OCI-LY7 (cell line): ENCODE data around the gene NAPB.

ENCODE experiments used
- EZH2phosphoT487 ChIP-seq: fragments of 200-600 bp; sonication (generic); IDR thresholded peaks from 2 replicates; pipeline ENCODE4 v1.6.1; 2018; ENCODE audit warnings: low read depth, borderline replicate concordance, mild to moderate bottlenecking, mixed run types, antibody characterized with exemption, low read length, moderate library complexity, mixed read lengths
- TF ChIP-seq, protein P1 (sequence below): fragments of 200-600 bp; sonication (generic); conservative IDR thresholded peaks from 2 replicates; pipeline ENCODE4 v1.5.1; 2014; ENCODE audit warnings: mild to moderate bottlenecking, antibody characterized with exemption, low read length, moderate library complexity, mixed read lengths

- TF ChIP-seq, protein P1, sequence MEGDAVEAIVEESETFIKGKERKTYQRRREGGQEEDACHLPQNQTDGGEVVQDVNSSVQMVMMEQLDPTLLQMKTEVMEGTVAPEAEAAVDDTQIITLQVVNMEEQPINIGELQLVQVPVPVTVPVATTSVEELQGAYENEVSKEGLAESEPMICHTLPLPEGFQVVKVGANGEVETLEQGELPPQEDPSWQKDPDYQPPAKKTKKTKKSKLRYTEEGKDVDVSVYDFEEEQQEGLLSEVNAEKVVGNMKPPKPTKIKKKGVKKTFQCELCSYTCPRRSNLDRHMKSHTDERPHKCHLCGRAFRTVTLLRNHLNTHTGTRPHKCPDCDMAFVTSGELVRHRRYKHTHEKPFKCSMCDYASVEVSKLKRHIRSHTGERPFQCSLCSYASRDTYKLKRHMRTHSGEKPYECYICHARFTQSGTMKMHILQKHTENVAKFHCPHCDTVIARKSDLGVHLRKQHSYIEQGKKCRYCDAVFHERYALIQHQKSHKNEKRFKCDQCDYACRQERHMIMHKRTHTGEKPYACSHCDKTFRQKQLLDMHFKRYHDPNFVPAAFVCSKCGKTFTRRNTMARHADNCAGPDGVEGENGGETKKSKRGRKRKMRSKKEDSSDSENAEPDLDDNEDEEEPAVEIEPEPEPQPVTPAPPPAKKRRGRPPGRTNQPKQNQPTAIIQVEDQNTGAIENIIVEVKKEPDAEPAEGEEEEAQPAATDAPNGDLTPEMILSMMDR: no peak
- no peak for TF ChIP-seq EZH2phosphoT487
Observed at GRCh38 chr20:23433628-23434027, 12.3 kb upstream of the NAPB start.
